ENCODE data around the gene ECE1. TPM values are rescaled to one million over a fixed set of nuclear protein-coding genes. Genes with fewer than 3 reads are reported as not detected.

Gene ECE1
- polyA plus RNA-seq, 3 donors: 10.6 to 42.4 (median 23.3) TPM

- H3K4me3 Mint-ChIP-seq: no peak overlapping the region
- no peak overlapping the region for H3K27ac Mint-ChIP-seq
- peaks cover 0 to 7% (median 0%) of the 10 kb centered on the region in 7 donors for H3K9me3 Mint-ChIP-seq
- no peak for DNase-seq
- Histone ChIP-seq H3K79me2 (ENCODE audit: insufficient read depth, low read length) (no peaks in the 10 kb centered on the region), H3K27me3 (ENCODE audit: control insufficient read depth in 2 of 2, insufficient read depth in 2 of 2, low read length in 2 of 2) (peaks cover 0 to 4% of the 10 kb centered on the region in 2 donors), H3K27ac (ENCODE audit: low read depth in 1 of 2, low read length in 2 of 2) (no peak overlapping the region), H3K4me1 (ENCODE audit: control insufficient read depth in 1 of 2, insufficient read depth in 2 of 2, low read length in 2 of 2) (no peaks in the 10 kb centered on the region), H3K4me2 (replicated peaks; ENCODE audit: extremely low read depth, low read length, poor library complexity, severe bottlenecking) (no peak overlapping the region), H4K20me1 (ENCODE audit: insufficient read depth, low read length) (peaks cover 48% of the 10 kb centered on the region), H3K9ac (ENCODE audit: insufficient read depth, low read length, poor library complexity, severe bottlenecking) (no peak overlapping the region), H3K9me3 (replicated peaks in 1 of 2; ENCODE audit: control insufficient read depth in 1 of 2, insufficient read depth in 1 of 2, low read length in 2 of 2) (no peaks in the 10 kb centered on the region), H3K36me3 (replicated peaks in 1 of 2; ENCODE audit: control insufficient read depth in 1 of 2, insufficient read depth in 2 of 2, low read length in 2 of 2) (peaks cover 48 to 90% of the 10 kb centered on the region in 2 donors), H3K4me3 (replicated peaks in 1 of 3; ENCODE audit: low read depth in 2 of 3, low read length in 3 of 3) (no peak overlapping the region), H2AFZ (ENCODE audit: insufficient read depth, low read depth, low read length, poor library complexity, severe bottlenecking) (no peak overlapping the region)
- peaks cover 5% of the 10 kb centered on the region for H3K4me1 Mint-ChIP-seq
- intact Hi-C loops (cut with micrococcal nuclease): no loop called here
- 89% methylated on average over 6 of the region's 6 CpGs for WGBS (ENCODE audit: insufficient coverage)
- peaks cover 97 to 99% of the 10 kb centered on the region in 2 donors for H3K36me3 Mint-ChIP-seq
- no peak for TF ChIP-seq CTCF (IDR thresholded peaks at IDR 0.05)
- peaks cover 10 to 43% (median 33%) of the 10 kb centered on the region in 3 donors for H3K27me3 Mint-ChIP-seq (ENCODE audit: low read depth in 3 of 3)
Observed at GRCh38 chr1:21271550-21271949, 18.7 kb downstream of the ECE1 start.

- Histone ChIP-seq H3K27me3 (ENCODE audit: control insufficient read depth in 2 of 2, insufficient read depth in 2 of 2, low read length in 2 of 2) (peaks cover 0 to 4% of the 10 kb centered on the region in 2 donors), H2AFZ (ENCODE audit: insufficient read depth, low read depth, low read length, poor library complexity, severe bottlenecking) (no peak overlapping the region), H3K4me1 (ENCODE audit: control insufficient read depth in 1 of 2, insufficient read depth in 2 of 2, low read length in 2 of 2) (no peaks in the 10 kb centered on the region), H3K9me3 (replicated peaks in 1 of 2; ENCODE audit: control insufficient read depth in 1 of 2, insufficient read depth in 1 of 2, low read length in 2 of 2) (no peaks in the 10 kb centered on the region), H3K79me2 (ENCODE audit: insufficient read depth, low read length) (no peaks in the 10 kb centered on the region), H3K27ac (ENCODE audit: low read depth in 1 of 2, low read length in 2 of 2) (no peak overlapping the region), H3K36me3 (replicated peaks in 1 of 2; ENCODE audit: control insufficient read depth in 1 of 2, insufficient read depth in 2 of 2, low read length in 2 of 2) (peaks cover 46 to 97% of the 10 kb centered on the region in 2 donors), H3K4me3 (replicated peaks in 1 of 3; ENCODE audit: low read depth in 2 of 3, low read length in 3 of 3) (no peak overlapping the region), H4K20me1 (ENCODE audit: insufficient read depth, low read length) (peaks cover 55% of the 10 kb centered on the region), H3K9ac (ENCODE audit: insufficient read depth, low read length, poor library complexity, severe bottlenecking) (no peak overlapping the region), H3K4me2 (replicated peaks; ENCODE audit: extremely low read depth, low read length, poor library complexity, severe bottlenecking) (no peak overlapping the region)
- H3K4me3 Mint-ChIP-seq: peak overlapping the region in 1 of 2 donors; percentile 26
- 70% methylated on average over 6 of the region's 9 CpGs for WGBS (ENCODE audit: insufficient coverage)
- peaks cover 12 to 45% (median 38%) of the 10 kb centered on the region in 3 donors for H3K27me3 Mint-ChIP-seq (ENCODE audit: low read depth in 3 of 3)
- H3K4me1 Mint-ChIP-seq: peaks cover 5% of the 10 kb centered on the region
- H3K9me3 Mint-ChIP-seq: peaks cover 0 to 7% (median 0%) of the 10 kb centered on the region in 7 donors
- TF ChIP-seq CTCF (IDR thresholded peaks at IDR 0.05): peak; percentile 98
- no peak overlapping the region for H3K27ac Mint-ChIP-seq
- DNase-seq: peak; percentile 63 to 70 (median 66)
- intact Hi-C loops (cut with micrococcal nuclease): loop anchor here in 1 of 2 donors (1.0 kb wide), 1 partner anchor 8 kb away; no protein-coding TSS in a partner anchor
- peaks cover 98 to 100% of the 10 kb centered on the region in 2 donors for H3K36me3 Mint-ChIP-seq
Observed at GRCh38 chr1:21270086-21270689, 20.1 kb downstream of the ECE1 start.
